Trophoblast cell (in vitro differentiated cells and primary cell): ENCODE measurements around the gene CNEP1R1.
"Not testable (repeated sequence)": the region's sequence is repeated elsewhere in the genome, so short reads cannot be mapped to it uniquely, and the experiment has no call there.

Experiments
- DNase-seq, 2 donors: peaks; one replicate each; pipeline ENCODE4 v3.0.0-alpha.2; 2016
- H2AFZ ChIP-seq: 2 replicates; pipeline ENCODE4 v1.6.1; 2013; ENCODE audit warnings: low read length, moderate library complexity, mild to moderate bottlenecking; ENCODE audit not compliant: insufficient read depth, poor library complexity
- H2AK5ac ChIP-seq: 2 replicates; pipeline ENCODE4 v1.6.1; 2013; ENCODE audit warnings: mild to moderate bottlenecking, low read length
- H2BK120ac ChIP-seq: 2 replicates; pipeline ENCODE4 v1.6.1; 2013; ENCODE audit warnings: low read length, mild to moderate bottlenecking, moderate library complexity; ENCODE audit not compliant: insufficient read depth, poor library complexity
- H2BK12ac ChIP-seq: 2 replicates; pipeline ENCODE4 v1.6.1; 2013; ENCODE audit warnings: mild to moderate bottlenecking, low read length, moderate library complexity
- H2BK5ac ChIP-seq: 2 replicates; pipeline ENCODE4 v1.6.1; 2013; ENCODE audit warnings: low read length, low read depth, moderate library complexity, mild to moderate bottlenecking; ENCODE audit not compliant: poor library complexity
- H3K14ac ChIP-seq: 2 replicates; pipeline ENCODE4 v1.6.1; 2013; ENCODE audit warnings: mild to moderate bottlenecking, low read length
- H3K18ac ChIP-seq: 2 replicates; pipeline ENCODE4 v1.6.1; 2013; ENCODE audit warnings: mild to moderate bottlenecking, low read length
- H3K23ac ChIP-seq: 2 replicates; pipeline ENCODE4 v1.6.1; 2013; ENCODE audit warnings: low read length
- H3K27ac ChIP-seq: 2 replicates; pipeline ENCODE4 v1.5.1; 2013; ENCODE audit warnings: low read depth, mild to moderate bottlenecking, inconsistent platforms, low read length, moderate library complexity
- H3K27me3 ChIP-seq: 2 replicates; pipeline ENCODE4 v1.6.1; 2013; ENCODE audit warnings: inconsistent platforms, mild to moderate bottlenecking, low read length, moderate library complexity; ENCODE audit not compliant: insufficient read depth
- H3K36me3 ChIP-seq, 2 experiments: 1 replicate in 1 of 2; 2 replicates in 1 of 2; pipeline ENCODE4 v1.6.1; 2013; ENCODE audit warnings: low read length in 2 of 2, mild to moderate bottlenecking in 2 of 2, moderate library complexity in 1 of 2; ENCODE audit not compliant: insufficient read depth in 2 of 2, control insufficient read depth in 1 of 2
- H3K4ac ChIP-seq: 2 replicates; pipeline ENCODE4 v1.6.1; 2013; ENCODE audit warnings: low read depth, mild to moderate bottlenecking, low read length, moderate library complexity
- H3K4me1 ChIP-seq, 2 experiments: 1 replicate in 1 of 2; 2 replicates in 1 of 2; pipeline ENCODE4 v1.6.1; 2013; ENCODE audit warnings: low read length in 2 of 2, mild to moderate bottlenecking in 2 of 2, moderate library complexity in 1 of 2; ENCODE audit not compliant: insufficient read depth in 2 of 2, control insufficient read depth in 1 of 2
- H3K4me2 ChIP-seq: 2 replicates; pipeline ENCODE4 v1.6.1; 2013; ENCODE audit warnings: inconsistent platforms, mild to moderate bottlenecking, low read length, moderate library complexity
- H3K4me3 ChIP-seq: 2 replicates; pipeline ENCODE4 v1.5.1; 2013; ENCODE audit warnings: mild to moderate bottlenecking, low read depth, low read length, inconsistent platforms
- H3K79me1 ChIP-seq: one replicate; pipeline ENCODE4 v1.6.1; 2013; ENCODE audit warnings: low read length
- H3K79me2 ChIP-seq: 2 replicates; pipeline ENCODE4 v1.6.1; 2013; ENCODE audit warnings: low read length, mild to moderate bottlenecking; ENCODE audit not compliant: control insufficient read depth, insufficient read depth, poor library complexity
- H3K9ac ChIP-seq: 2 replicates; pipeline ENCODE4 v1.6.1; 2013; ENCODE audit warnings: mild to moderate bottlenecking, low read length
- H3K9me3 ChIP-seq: 2 replicates; pipeline ENCODE4 v1.6.1; 2013; ENCODE audit warnings: low read depth, mild to moderate bottlenecking, control low read depth, inconsistent platforms, low read length; ENCODE audit not compliant: insufficient read depth
- H4K12ac ChIP-seq: 2 replicates; pipeline ENCODE4 v1.6.1; 2013; ENCODE audit warnings: low read depth, mild to moderate bottlenecking, low read length, moderate library complexity
- H4K8ac ChIP-seq: 2 replicates; pipeline ENCODE4 v1.6.1; 2013; ENCODE audit warnings: low read depth, mild to moderate bottlenecking, low read length, moderate library complexity
- H4K91ac ChIP-seq: one replicate; pipeline ENCODE4 v1.6.1; 2013; ENCODE audit warnings: low read depth, mild to moderate bottlenecking, low read length, moderate library complexity
- WGBS: extraction: QIAGEN DNeasy Blood & Tissue Kit; methylation state at CpG from one replicate; pipeline ENCODE4 v1.1.7; 2013; ENCODE audit warnings: missing lambda C conversion rate; ENCODE audit not compliant: insufficient read length, insufficient coverage; ENCODE audit errors: extremely low coverage; 5-methylcytosine and 5-hydroxymethylcytosine counted together

The CNEP1R1 gene

DNA sequence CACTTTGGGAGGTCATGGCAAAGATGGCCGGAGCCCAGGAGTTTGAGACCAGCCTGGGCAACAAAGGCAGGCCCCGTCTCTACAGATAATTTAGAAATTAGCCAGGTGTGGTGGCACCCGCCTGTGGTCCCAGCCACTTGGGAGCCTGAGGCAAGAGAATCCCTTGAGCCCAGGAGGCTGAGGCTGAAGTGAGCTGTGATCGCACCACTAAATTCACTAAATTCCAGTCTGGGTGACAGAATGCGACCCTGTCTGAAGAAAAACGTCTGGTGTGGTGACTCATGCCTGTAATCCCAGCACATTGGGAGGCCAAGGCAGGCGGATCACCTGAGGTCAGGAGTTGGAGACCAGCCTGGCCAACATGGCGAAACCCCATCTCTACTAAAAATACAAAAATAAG lies 10.8 kb upstream of the CNEP1R1 start:
- not testable (repeated sequence) for H3K14ac ChIP-seq, H3K36me3 ChIP-seq, H2AFZ ChIP-seq, H2BK12ac ChIP-seq, H3K4ac ChIP-seq, H3K23ac ChIP-seq, H3K79me2 ChIP-seq, H3K27me3 ChIP-seq, H2AK5ac ChIP-seq, H3K27ac ChIP-seq, H3K9me3 ChIP-seq, H4K8ac ChIP-seq, H3K9ac ChIP-seq, H4K91ac ChIP-seq, H2BK120ac ChIP-seq, H3K18ac ChIP-seq, H2BK5ac ChIP-seq, H4K12ac ChIP-seq, H3K4me1 ChIP-seq, H3K4me3 ChIP-seq, H3K4me2 ChIP-seq, H3K79me1 ChIP-seq
- no CpG with 5 or more reads among the region's 8 CpGs for WGBS
- DNase-seq: peak; percentile 93 to 97

GRCh38 chr16:50015631-50016030 lies 9.4 kb upstream of the CNEP1R1 start:
- Histone ChIP-seq H3K27me3 (no peaks in the 10 kb centered on the region), H2AK5ac (no peak overlapping the region), H3K4me3 (no peak overlapping the region), H2BK120ac (no peak overlapping the region), H3K36me3 (no peaks in the 10 kb centered on the region), H3K9me3 (no peaks in the 10 kb centered on the region), H3K79me1 (no peaks in the 10 kb centered on the region), H3K18ac (no peak overlapping the region), H2BK5ac (no peak overlapping the region), H4K91ac (no peak overlapping the region), H3K14ac (no peak overlapping the region), H3K27ac (no peak overlapping the region), H2AFZ (no peak overlapping the region), H4K12ac (no peak overlapping the region), H3K4me1 (peaks cover 3 to 5% of the 10 kb centered on the region in 2 experiments), H3K9ac (no peak overlapping the region), H3K4me2 (no peak overlapping the region), H3K23ac (no peak overlapping the region), H3K4ac (no peak overlapping the region), H4K8ac (no peak overlapping the region), H2BK12ac (no peak overlapping the region), H3K79me2 (no peaks in the 10 kb centered on the region)
- peak in 1 of 2 donors; percentile 5 for DNase-seq
- no CpG with 5 or more reads among the region's 2 CpGs for whole genome bisulfite sequencing

- H4K91ac ChIP-seq: no peak overlapping the region
- H3K36me3 ChIP-seq: no peaks in the 10 kb centered on the region
- H3K23ac ChIP-seq: no peak overlapping the region
- no peak overlapping the region for H3K9ac ChIP-seq
- no peaks in the 10 kb centered on the region for H3K79me1 ChIP-seq
- H3K18ac ChIP-seq: no peak overlapping the region
- H3K4me3 ChIP-seq: no peak overlapping the region
- no peak overlapping the region for H2AK5ac ChIP-seq
- H3K9me3 ChIP-seq: no peaks in the 10 kb centered on the region
- no peak overlapping the region for H2BK12ac ChIP-seq
- H3K27me3 ChIP-seq: no peaks in the 10 kb centered on the region
- peak in 1 of 2 donors; percentile 37 for DNase-seq
- peaks cover 3 to 5% of the 10 kb centered on the region in 2 experiments for H3K4me1 ChIP-seq
- H4K12ac ChIP-seq: no peak overlapping the region
- H3K4me2 ChIP-seq: no peak overlapping the region
- WGBS: no CpG with 5 or more reads among the region's 9 CpGs
- no peak overlapping the region for H4K8ac ChIP-seq
- H2BK120ac ChIP-seq: no peak overlapping the region
- no peaks in the 10 kb centered on the region for H3K79me2 ChIP-seq
- H2AFZ ChIP-seq: no peak overlapping the region
- H3K27ac ChIP-seq: no peak overlapping the region
- H2BK5ac ChIP-seq: no peak overlapping the region
- no peak overlapping the region for H3K4ac ChIP-seq
- no peak overlapping the region for H3K14ac ChIP-seq
These were observed 7.5 kb upstream of the CNEP1R1 start for GRCh38 chr16:50017553-50017952.

DNA sequence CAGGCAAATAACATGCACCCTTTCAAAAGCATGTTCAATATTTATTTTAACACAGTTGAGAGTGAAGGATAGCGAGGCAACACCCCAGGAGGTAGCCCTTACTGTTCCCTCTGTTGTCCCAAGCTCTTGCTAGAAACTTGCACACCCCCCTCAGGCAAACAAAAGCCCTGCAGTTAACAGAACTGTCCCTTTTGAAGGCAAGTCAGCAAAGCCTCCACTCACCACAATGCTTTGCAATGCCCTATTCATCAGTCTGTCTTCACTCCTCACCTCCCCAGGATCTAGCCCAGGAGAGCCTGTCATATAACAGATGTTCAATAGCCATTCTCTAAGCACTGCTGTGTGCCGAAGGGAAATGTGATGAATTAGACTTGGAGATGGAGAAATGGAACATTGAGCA lies 3.5 kb upstream of the CNEP1R1 start:
- DNase-seq: peak; percentile 17 to 43
- no peak overlapping the region for H4K91ac ChIP-seq
- H2AFZ ChIP-seq: no peak overlapping the region
- no peak overlapping the region for H3K18ac ChIP-seq
- no peak overlapping the region for H2BK120ac ChIP-seq
- no peaks in the 10 kb centered on the region for H3K27me3 ChIP-seq
- H3K9ac ChIP-seq: no peak overlapping the region
- no peaks in the 10 kb centered on the region for H3K4me1 ChIP-seq
- no CpG with 5 or more reads among the region's 2 CpGs for WGBS
- no peak overlapping the region for H3K4ac ChIP-seq
- H3K4me3 ChIP-seq: no peak overlapping the region
- H2BK12ac ChIP-seq: no peak overlapping the region
- no peak overlapping the region for H2BK5ac ChIP-seq
- H3K14ac ChIP-seq: no peak overlapping the region
- no peak overlapping the region for H4K12ac ChIP-seq
- H4K8ac ChIP-seq: no peak overlapping the region
- no peak overlapping the region for H3K27ac ChIP-seq
- H3K36me3 ChIP-seq: no peaks in the 10 kb centered on the region
- no peaks in the 10 kb centered on the region for H3K9me3 ChIP-seq
- peaks cover 6% of the 10 kb centered on the region for H3K79me1 ChIP-seq
- peaks cover 7% of the 10 kb centered on the region for H3K79me2 ChIP-seq
- H3K4me2 ChIP-seq: no peak overlapping the region
- no peak overlapping the region for H3K23ac ChIP-seq
- no peak overlapping the region for H2AK5ac ChIP-seq
